HepG2 (cell line): ENCODE results near the gene SLC22A7. TPM values are rescaled to one million over a fixed set of nuclear protein-coding genes. Genes with fewer than 3 reads are reported as not detected.

Source experiments
- ATAC-seq: fragments of 200-7000 bp; cut with Tn5 transposase; 3 replicates; pipeline ENCODE4 v1.9.1; 2020; ENCODE audit warnings: mild to moderate bottlenecking, moderate library complexity
- BruUV-seq: library from RNA; stranded (reverse); fragments of 400-500 nt; replicated peaks from 2 replicates; lab custom pipeline; 2021; lab: Mats Ljungman, UMichigan
- CTCF ChIA-PET: fragments of 300-600 bp; formaldehyde crosslinking; extraction: SDS; loops from one replicate; lab custom pipeline; 2021; ENCODE audit warnings: low total read pairs, inconsistent platforms, low intra/inter-chr PET ratio; lab: Yijun Ruan, JAX
- POLR2A ChIA-PET: fragments of 350-600 bp; sonication (Branson Sonifier 250); formaldehyde crosslinking; loops from one replicate; lab custom pipeline; 2020; ENCODE audit warnings: antibody characterized with exemption, inconsistent platforms; lab: Yijun Ruan, JAX
- DNase-seq: peaks from one replicate; pipeline ENCODE4 v3.0.0-alpha.2; 2015; ENCODE audit warnings: low spot score
- FAIRE-seq: peaks from 3 replicates; lab custom pipeline; 2011; peaks lifted over from hg19 to GRCh38; lab: Jason Lieb, UNC
- H2AFZ ChIP-seq: one replicate; pipeline ENCODE4 v1.6.1; 2011; ENCODE audit warnings: low read length, inconsistent platforms
- H3K27ac ChIP-seq: fragments of 300-600 bp; 3 replicates; pipeline ENCODE4 v1.8.0; 2011; ENCODE audit warnings: mixed run types, mild to moderate bottlenecking, mixed read lengths, low read length, inconsistent platforms; ENCODE audit not compliant: insufficient read depth; ENCODE audit errors: extremely low read length
- H3K27me3 ChIP-seq, 2 experiments: fragments of 200-600 bp in 1 of 2; 2 replicates in 1 of 2; 3 replicates in 1 of 2; pipeline versions ENCODE4 v1.6.0 to v1.8.0; 2011; ENCODE audit warnings: low read length in 2 of 2, mild to moderate bottlenecking in 2 of 2, moderate library complexity in 2 of 2, inconsistent platforms in 1 of 2; ENCODE audit not compliant: insufficient read depth in 2 of 2, control insufficient read depth in 1 of 2
- H3K36me3 ChIP-seq, 2 experiments: fragments of 200-600 bp in 1 of 2; replicated peaks in 1 of 2; 2 replicates in 1 of 2; 3 replicates in 1 of 2; pipeline versions ENCODE4 v1.5.1 to v1.8.0; 2011; ENCODE audit warnings: low read length in 2 of 2, inconsistent platforms in 1 of 2; ENCODE audit not compliant: insufficient read depth in 2 of 2, control insufficient read depth in 1 of 2
- H3K4me1 ChIP-seq: 2 replicates; pipeline ENCODE4 v1.5.1; 2012; ENCODE audit warnings: low read length, inconsistent platforms; ENCODE audit not compliant: insufficient read depth
- H3K4me2 ChIP-seq: 2 replicates; pipeline ENCODE4 v1.6.0; 2011; ENCODE audit warnings: low read depth, low read length, inconsistent platforms
- H3K4me3 ChIP-seq, 3 experiments: fragments of 200-600 bp in 1 of 3; sonication (generic), shearing (Covaris generic) in 1 of 3; replicated peaks in 1 of 3; 2 replicates each; pipeline ENCODE4 v1.5.1; 2011 to 2016; ENCODE audit warnings: low read length in 3 of 3, inconsistent platforms in 2 of 3, low read depth in 2 of 3, mild to moderate bottlenecking in 2 of 3, control low read depth in 1 of 3, mixed read lengths in 1 of 3; ENCODE audit not compliant: insufficient read depth in 1 of 3
- H3K79me2 ChIP-seq: one replicate; pipeline ENCODE4 v1.6.1; 2011; ENCODE audit warnings: low read length, inconsistent platforms; ENCODE audit not compliant: insufficient read depth
- H3K9ac ChIP-seq: 2 replicates; pipeline ENCODE4 v1.6.0; 2011; ENCODE audit warnings: mild to moderate bottlenecking, low read depth, low read length, inconsistent platforms; ENCODE audit not compliant: insufficient read depth
- H3K9me3 ChIP-seq: 2 replicates; pipeline ENCODE4 v1.5.1; 2012; ENCODE audit warnings: mild to moderate bottlenecking, low read length
- H4K20me1 ChIP-seq: 2 replicates; pipeline ENCODE4 v1.6.0; 2011; ENCODE audit warnings: inconsistent platforms, mild to moderate bottlenecking, low read length, moderate library complexity; ENCODE audit not compliant: insufficient read depth
- ATF2 ChIP-seq: sonication (generic); formaldehyde crosslinking; IDR thresholded peaks from 2 replicates; pipeline ENCODE4 v1.4.0; 2020; ENCODE audit warnings: missing genetic modification reagents
- ATF4 ChIP-seq, 2 experiments: fragments of 450-650 bp in 1 of 2; sonication (generic) in 1 of 2; formaldehyde crosslinking; IDR thresholded peaks; 2 replicates each; pipeline versions ENCODE4 v1.5.0 to v1.8.0; 2020 to 2022; ENCODE audit warnings: mild to moderate bottlenecking in 1 of 2, missing genetic modification reagents in 1 of 2
- BCLAF1 ChIP-seq: fragments of 450-650 bp; IDR thresholded peaks from 2 replicates; pipeline ENCODE4 v1.6.1; 2017; ENCODE audit warnings: mild to moderate bottlenecking
- GTF2F1 ChIP-seq: fragments of 150-350 bp; IDR thresholded peaks from 2 replicates; pipeline ENCODE4 v1.6.1; 2014; ENCODE audit warnings: low read length
- NFE2L1 ChIP-seq: sonication (generic); formaldehyde crosslinking; IDR thresholded peaks from 2 replicates; pipeline ENCODE4 v1.4.0; 2020; ENCODE audit warnings: missing genetic modification reagents, mild to moderate bottlenecking, borderline replicate concordance
- PAWR ChIP-seq: sonication (generic); formaldehyde crosslinking; IDR thresholded peaks from 2 replicates; pipeline ENCODE4 v1.4.0; 2020; ENCODE audit warnings: missing genetic modification reagents, mild to moderate bottlenecking, borderline replicate concordance
- PRMT3 ChIP-seq: sonication (generic); formaldehyde crosslinking; IDR thresholded peaks from 2 replicates; pipeline ENCODE4 v1.8.1; 2022; ENCODE audit warnings: low read depth, mild to moderate bottlenecking, moderate library complexity, missing genetic modification reagents, borderline replicate concordance
- TOE1 ChIP-seq: sonication (generic); formaldehyde crosslinking; IDR thresholded peaks from 2 replicates; pipeline ENCODE4 v1.4.0; 2020; ENCODE audit warnings: mild to moderate bottlenecking, missing genetic modification reagents
- ZFP91 ChIP-seq: sonication (generic); formaldehyde crosslinking; IDR thresholded peaks from 2 replicates; pipeline ENCODE4 v1.9.0; 2022; ENCODE audit warnings: missing genetic modification reagents, mild to moderate bottlenecking, borderline replicate concordance
- ZNF124 ChIP-seq: sonication (generic); formaldehyde crosslinking; IDR thresholded peaks from 2 replicates; pipeline ENCODE4 v1.4.0; 2020; ENCODE audit warnings: missing genetic modification reagents
- ZNF326 ChIP-seq: sonication (generic); formaldehyde crosslinking; IDR thresholded peaks from 2 replicates; pipeline ENCODE4 v1.4.0; 2020; ENCODE audit warnings: missing genetic modification reagents, borderline replicate concordance
- ZSCAN9 ChIP-seq: IDR thresholded peaks from 2 replicates; pipeline ENCODE4 v1.6.1; 2016; ENCODE audit warnings: borderline replicate concordance
- WGBS: methylation state at CpG from one replicate; pipeline ENCODE4 v1.1.6; 2017; ENCODE audit warnings: low lambda C conversion rate; 5-methylcytosine and 5-hydroxymethylcytosine counted together
- in situ Hi-C: cut with HindIII; loops from 2 replicates; pipeline ENCODE4 v1.10.0; 2017; ENCODE audit warnings: low pct_unique_long_range_greater_than_20kb; ENCODE audit not compliant: extremely low pct_ligation_motif_present
- intact Hi-C: fragments of 100-400 bp; cut with micrococcal nuclease; formaldehyde crosslinking; loops from one replicate; pipeline ENCODE4 v1.10.0; 2022; ENCODE audit not compliant: unreplicated experiment
- polyA plus RNA-seq, 8 experiments: library from polyadenylated mRNA; depleted of rRNA in 3 of 8; stranded (reverse) in 7 of 8; unstranded in 1 of 8; fragments of >200 nt; fragmentation: Illumina TruSeq in 4 of 8; extraction: Trizol in 4 of 8; gene quantifications; 2 replicates each; pipeline versions ENCODE4 v1.2.1 to v1.2.3, GENCODE V29; 2011 to 2016; ENCODE audit warnings: low read depth in 4 of 8, missing spikeins in 1 of 8, mixed read lengths in 1 of 8; ENCODE audit not compliant: insufficient read depth in 1 of 8
- total RNA-seq, 5 experiments: library from RNA; depleted of rRNA; stranded (reverse); fragments of >200 nt; fragmentation: Illumina TruSeq; extraction: Trizol; gene quantifications; 2 replicates each; pipeline ENCODE4 v1.2.3, GENCODE V29; 2016; ENCODE audit warnings: low read depth in 1 of 5

The SLC22A7 gene
- total and polyA plus RNA-seq, 2 of the 13 experiments (the other 11 are each of a cell fraction or from before 2014, with no cell fraction given), result 5.3 to 22.6 TPM

GRCh38 chr6:43334466-43335095 lies 36.5 kb downstream of the SLC22A7 start:
- 69% methylated on average over 2 of the region's 2 CpGs for WGBS
- Histone ChIP-seq H3K27me3 (no peaks in the 10 kb centered on the region), H3K79me2 (no peaks in the 10 kb centered on the region), H3K4me2 (no peak overlapping the region), H3K4me1 (peaks cover 12% of the 10 kb centered on the region), H3K9ac (no peak overlapping the region), H3K27ac (no peak overlapping the region), H3K36me3 (peaks cover 6 to 10% of the 10 kb centered on the region in 2 experiments; a peak in 4 of 5 replicates), H2AFZ (no peak overlapping the region), H3K9me3 (no peaks in the 10 kb centered on the region), H4K20me1 (no peaks in the 10 kb centered on the region), H3K4me3 (no peak overlapping the region)
- FAIRE-seq, result peak; percentile 84
- BruUV-seq, result no TSS peak
- intact Hi-C loops, result loop anchor here (1.0 kb wide), 1 partner anchor 71 kb away; no protein-coding TSS in a partner anchor
- ChIA-PET POLR2A (interaction anchor here (0.6 to 1.5 kb wide), 6 partner anchors 37 to 67 kb away, joined by 3 to 8 read pairs (median 4); no protein-coding TSS in a partner anchor), CTCF (interaction anchor here (0.9 to 4.7 kb wide), 5 partner anchors 21 to 105 kb away, joined by 3 to 79 read pairs (median 4); no protein-coding TSS in a partner anchor)
- peak; percentile 66 for DNase-seq
- in situ Hi-C loops, result loop anchor here (5.0 kb wide), 1 partner anchor 72 kb away; no protein-coding TSS in a partner anchor
- ATAC-seq, result peak; percentile 74
- TF ChIP-seq ZFP91 (CRISPR knock-in tag) (no peak), NFE2L1 (no peak), ATF4 (CRISPR knock-in tag; IDR thresholded peaks at IDR 0.05) (no peak), PRMT3 (no peak), ZSCAN9 (CRISPR knock-in tag) (peak; percentile 68; the same call in 1 of the 2 replicates), BCLAF1 (no peak), GTF2F1 (no peak), PAWR (no peak), ATF2 (CRISPR knock-in tag) (peak; percentile 52; the same call in 1 of the 2 replicates), ZNF124 (CRISPR knock-in tag) (0 out of 2 replicates have a peak, but pooled peaks have one; percentile 30), TOE1 (no peak), ZNF326 (CRISPR knock-in tag) (no peak)
